ENCODE measurements around the gene DISC1.

- TF ChIP-seq CTCF (conservative IDR thresholded peaks at IDR 0.05; ENCODE audit: low read depth in 2 of 2) (no peak), EZH2 (IDR thresholded peaks at IDR 0.05; ENCODE audit: low read depth, unreplicated experiment) (no peak), POLR2AphosphoS5 (IDR thresholded peaks at IDR 0.05; ENCODE audit: low read depth) (no peak), CREB1 (CRISPR knock-in tag; IDR thresholded peaks at IDR 0.05; ENCODE audit: low read depth) (no peak), ZNF114 (CRISPR knock-in tag; IDR thresholded peaks at IDR 0.05) (no peak), REST (IDR thresholded peaks at IDR 0.05; ENCODE audit: unreplicated experiment) (no peak), EZH2phosphoT487 (IDR thresholded peaks at IDR 0.05; ENCODE audit: unreplicated experiment) (no peak), JUNB (IDR thresholded peaks at IDR 0.05; ENCODE audit: unreplicated experiment) (no peak), ETS1 (IDR thresholded peaks at IDR 0.05) (no peak)
Measured at GRCh38 chr1:231896806-231897205, 270.2 kb downstream of the DISC1 start.
